ENCODE data around the gene SH3PXD2A. TPM values are rescaled to one million over a fixed set of nuclear protein-coding genes. Genes with fewer than 3 reads are reported as not detected.

The SH3PXD2A gene
- total RNA-seq: 10 to 100 TPM; 14.8 to 16.0 TPM

- POLR2A ChIA-PET: no interaction called here
- H3K9me3 Mint-ChIP-seq: no peaks in the 10 kb centered on the region
- H3K27ac Mint-ChIP-seq: no peak within 1 kb of the TSS
- ATAC-seq (ENCODE audit: low read depth): peak; percentile 40
- DNase-seq: peak; percentile 53
- peaks cover 50% of the 10 kb centered on the region for H3K27me3 Mint-ChIP-seq
- H3K4me1 Mint-ChIP-seq: peaks cover 7% of the 10 kb centered on the region
- H3K4me3 Mint-ChIP-seq: peak within 1 kb of the TSS; percentile 72
- no peaks in the 10 kb centered on the region for H3K36me3 Mint-ChIP-seq
These were observed at the start of gene SH3PXD2A for GRCh38 chr10:103855424-103855823. Gene SH3PXD2A (minus strand): TSS chr10:103855576. CDS start chr10:103855266, 310 bp downstream.

- Mint-ChIP-seq H3K4me3 (peak overlapping the region; percentile 65), H3K27me3 (no peaks in the 10 kb centered on the region), H3K27ac (peak overlapping the region; percentile 23), H3K4me1 (peaks cover 37% of the 10 kb centered on the region), H3K9me3 (no peaks in the 10 kb centered on the region), H3K36me3 (peaks cover 43% of the 10 kb centered on the region)
- POLR2A ChIA-PET: interaction anchor here (0.5 to 4.4 kb wide), 9 partner anchors 10 to 220 kb away, joined by 3 to 21 read pairs (median 5); partner anchors contain the start of genes SFR1, SLK and STN1
- ATAC-seq (ENCODE audit: low read depth) (peak; percentile 90), DNase-seq (no peak)
These were observed 45.9 kb upstream of the SH3PXD2A start for GRCh38 chr10:103901299-103901698.

- peaks cover 39% of the 10 kb centered on the region for H3K4me1 Mint-ChIP-seq
These were observed 43.9 kb upstream of the SH3PXD2A start for GRCh38 chr10:103899312-103899711.

GRCh38 chr10:103897241-103897774 lies 41.9 kb upstream of the SH3PXD2A start:
- peaks cover 39% of the 10 kb centered on the region for H3K4me1 Mint-ChIP-seq
- POLR2A ChIA-PET: interaction anchor here (0.7 kb wide), 1 partner anchor 225 kb away, joined by 4 read pairs; the partner anchor contains the start of gene SFR1
- ATAC-seq (ENCODE audit: low read depth) (no peak), DNase-seq (no peak)
- peaks cover 39% of the 10 kb centered on the region for H3K36me3 Mint-ChIP-seq
- no peaks in the 10 kb centered on the region for H3K27me3 Mint-ChIP-seq
- H3K4me3 Mint-ChIP-seq: no peak overlapping the region
- no peak overlapping the region for H3K27ac Mint-ChIP-seq
- H3K9me3 Mint-ChIP-seq: no peaks in the 10 kb centered on the region

More at GRCh38 chr10:103899312-103899711, 43.9 kb upstream of the SH3PXD2A start:
- H3K36me3 Mint-ChIP-seq: peaks cover 42% of the 10 kb centered on the region
- H3K27ac Mint-ChIP-seq: no peak overlapping the region
- ATAC-seq (ENCODE audit: low read depth) (no peak), DNase-seq (no peak)
- no peak overlapping the region for H3K4me3 Mint-ChIP-seq
- no peaks in the 10 kb centered on the region for H3K9me3 Mint-ChIP-seq
- POLR2A ChIA-PET: interaction anchor here (1.4 to 4.4 kb wide), 2 partner anchors 9 to 17 kb away, joined by 5 to 21 read pairs; no protein-coding TSS in a partner anchor
- no peaks in the 10 kb centered on the region for H3K27me3 Mint-ChIP-seq

- POLR2A ChIA-PET: no interaction called here
- peaks cover 45% of the 10 kb centered on the region for H3K36me3 Mint-ChIP-seq
- H3K4me3 Mint-ChIP-seq: no peak overlapping the region
- peak overlapping the region; percentile 45 for H3K27ac Mint-ChIP-seq
- peaks cover 33% of the 10 kb centered on the region for H3K4me1 Mint-ChIP-seq
- H3K27me3 Mint-ChIP-seq: no peaks in the 10 kb centered on the region
- no peak for ATAC-seq (ENCODE audit: low read depth)
- no peaks in the 10 kb centered on the region for H3K9me3 Mint-ChIP-seq
- no peak for DNase-seq
These were observed 40.8 kb upstream of the SH3PXD2A start for GRCh38 chr10:103896225-103896624.

GRCh38 chr10:103895411-103896186 lies 40.2 kb upstream of the SH3PXD2A start:
- H3K4me1 Mint-ChIP-seq: peaks cover 29% of the 10 kb centered on the region
- ATAC-seq (ENCODE audit: low read depth) (peak; percentile 40), DNase-seq (no peak)
- H3K27me3 Mint-ChIP-seq: no peaks in the 10 kb centered on the region
- H3K4me3 Mint-ChIP-seq: peak overlapping the region; percentile 38
- H3K9me3 Mint-ChIP-seq: no peaks in the 10 kb centered on the region
- POLR2A ChIA-PET: interaction anchor here (1.0 to 2.4 kb wide), 4 partner anchors 14 to 226 kb away, joined by 4 to 11 read pairs (median 8); partner anchors contain the start of genes SFR1 and STN1
- peak overlapping the region; percentile 67 for H3K27ac Mint-ChIP-seq
- H3K36me3 Mint-ChIP-seq: peaks cover 46% of the 10 kb centered on the region

GRCh38 chr10:103894441-103894864 lies 39.1 kb upstream of the SH3PXD2A start:
- Mint-ChIP-seq H3K27me3 (no peaks in the 10 kb centered on the region), H3K27ac (peak overlapping the region; percentile 36), H3K4me3 (no peak overlapping the region), H3K36me3 (peaks cover 45% of the 10 kb centered on the region), H3K4me1 (peaks cover 35% of the 10 kb centered on the region), H3K9me3 (no peaks in the 10 kb centered on the region)
- DNase-seq (no peak), ATAC-seq (ENCODE audit: low read depth) (no peak)
- POLR2A ChIA-PET: interaction anchor here (0.8 to 2.4 kb wide), 5 partner anchors 13 to 227 kb away, joined by 3 to 11 read pairs (median 5); partner anchors contain the start of genes SFR1 and STN1

GRCh38 chr10:103893817-103894216 lies 38.4 kb upstream of the SH3PXD2A start:
- Mint-ChIP-seq H3K4me1 (peaks cover 35% of the 10 kb centered on the region), H3K36me3 (peaks cover 42% of the 10 kb centered on the region), H3K27ac (no peak overlapping the region), H3K27me3 (no peaks in the 10 kb centered on the region), H3K9me3 (no peaks in the 10 kb centered on the region), H3K4me3 (no peak overlapping the region)
- ATAC-seq (ENCODE audit: low read depth) (no peak), DNase-seq (no peak)
- POLR2A ChIA-PET: interaction anchor here (0.8 to 2.4 kb wide), 3 partner anchors 14 to 228 kb away, joined by 3 to 11 read pairs (median 5); partner anchors contain the start of genes SFR1 and STN1

- Mint-ChIP-seq H3K27me3 (no peaks in the 10 kb centered on the region), H3K4me1 (peaks cover 39% of the 10 kb centered on the region), H3K9me3 (no peaks in the 10 kb centered on the region), H3K27ac (no peak overlapping the region), H3K36me3 (peaks cover 36% of the 10 kb centered on the region), H3K4me3 (no peak overlapping the region)
- ATAC-seq (ENCODE audit: low read depth) (no peak), DNase-seq (no peak)
- POLR2A ChIA-PET: no interaction called here
These were observed 36.8 kb upstream of the SH3PXD2A start for GRCh38 chr10:103892181-103892580.

GRCh38 chr10:103890688-103891087 lies 35.3 kb upstream of the SH3PXD2A start:
- Mint-ChIP-seq H3K4me3 (no peak overlapping the region), H3K27me3 (no peaks in the 10 kb centered on the region), H3K36me3 (peaks cover 30% of the 10 kb centered on the region), H3K9me3 (no peaks in the 10 kb centered on the region), H3K27ac (peak overlapping the region; percentile 23), H3K4me1 (peaks cover 32% of the 10 kb centered on the region)
- DNase-seq: no peak
- ATAC-seq (ENCODE audit: low read depth): no peak
- POLR2A ChIA-PET: interaction anchor here (0.6 to 1.4 kb wide), 4 partner anchors 17 to 366 kb away, joined by 3 to 5 read pairs (median 4); partner anchors contain the start of gene STN1

- peaks cover 27% of the 10 kb centered on the region for H3K4me1 Mint-ChIP-seq
- POLR2A ChIA-PET: interaction anchor here (0.6 to 1.4 kb wide), 5 partner anchors 18 to 367 kb away, joined by 3 to 5 read pairs (median 3); partner anchors contain the start of gene STN1
- DNase-seq (no peak), ATAC-seq (ENCODE audit: low read depth) (peak; percentile 34)
- H3K4me3 Mint-ChIP-seq: no peak overlapping the region
- H3K36me3 Mint-ChIP-seq: peaks cover 27% of the 10 kb centered on the region
- peak overlapping the region; percentile 61 for H3K27ac Mint-ChIP-seq
- H3K9me3 Mint-ChIP-seq: no peaks in the 10 kb centered on the region
- no peaks in the 10 kb centered on the region for H3K27me3 Mint-ChIP-seq
These were observed 34.9 kb upstream of the SH3PXD2A start for GRCh38 chr10:103890194-103890658.

GRCh38 chr10:103889121-103889720 lies 33.8 kb upstream of the SH3PXD2A start:
- Mint-ChIP-seq H3K27me3 (no peaks in the 10 kb centered on the region), H3K9me3 (no peaks in the 10 kb centered on the region), H3K27ac (no peak overlapping the region), H3K36me3 (peaks cover 30% of the 10 kb centered on the region), H3K4me3 (no peak overlapping the region), H3K4me1 (peaks cover 21% of the 10 kb centered on the region)
- ATAC-seq (ENCODE audit: low read depth) (no peak), DNase-seq (no peak)
- POLR2A ChIA-PET: interaction anchor here (0.7 to 1.4 kb wide), 3 partner anchors 22 to 344 kb away, joined by 3 to 5 read pairs (median 3); partner anchors contain the start of gene STN1

Measured in activated naive CD8-positive, alpha-beta T cell treated with anti-CD3 and anti-CD28 coated beads, Interleukin-2, amount 10 ng/mL, durations not matched to agents 7 days and 5 days (primary cell).